ENCODE results near the gene FUNDC1. TPM values are rescaled to one million over a fixed set of nuclear protein-coding genes. Genes with fewer than 3 reads are reported as not detected.

FUNDC1 gene
- total and polyA plus RNA-seq, 2 of the 4 experiments (the other 2 are of a cell fraction), result 8.6 to 13.1 TPM

- no peak overlapping the region for H3K14ac ChIP-seq (replicated peaks; ENCODE audit: low read depth, low read length)
- H3K23ac ChIP-seq (ENCODE audit: low read depth, low read length), result no peak overlapping the region
- no peak overlapping the region for H4K8ac ChIP-seq (ENCODE audit: low read depth in 2 of 2, low read length in 2 of 2)
- in situ Hi-C loops (cut with MboI; ENCODE audit: low sequenced_read_pairs), result no loop called here
- H4K20me1 ChIP-seq (ENCODE audit: insufficient read depth, low read length), result no peaks in the 10 kb centered on the region
- H2BK120ac ChIP-seq (ENCODE audit: low read depth, low read length), result no peak overlapping the region
- TF ChIP-seq RAD21 (IDR thresholded peaks at IDR 0.05; ENCODE audit: low read length), result no peak
- no peak for TF ChIP-seq FOS (IDR thresholded peaks at IDR 0.05; ENCODE audit: low read depth, low read length)
- no peak for TF ChIP-seq MAFK (IDR thresholded peaks at IDR 0.05; ENCODE audit: low read depth, low read length)
- no peak for TF ChIP-seq ELK1 (IDR thresholded peaks at IDR 0.05; ENCODE audit: borderline replicate concordance, low read depth, low read length)
- TF ChIP-seq, protein P1, sequence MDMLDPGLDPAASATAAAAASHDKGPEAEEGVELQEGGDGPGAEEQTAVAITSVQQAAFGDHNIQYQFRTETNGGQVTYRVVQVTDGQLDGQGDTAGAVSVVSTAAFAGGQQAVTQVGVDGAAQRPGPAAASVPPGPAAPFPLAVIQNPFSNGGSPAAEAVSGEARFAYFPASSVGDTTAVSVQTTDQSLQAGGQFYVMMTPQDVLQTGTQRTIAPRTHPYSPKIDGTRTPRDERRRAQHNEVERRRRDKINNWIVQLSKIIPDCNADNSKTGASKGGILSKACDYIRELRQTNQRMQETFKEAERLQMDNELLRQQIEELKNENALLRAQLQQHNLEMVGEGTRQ (IDR thresholded peaks at IDR 0.05; ENCODE audit: low read depth, low read length), result no peak
- no peak for TF ChIP-seq CEBPB (IDR thresholded peaks at IDR 0.05; ENCODE audit: low read depth, low read length)
- TF ChIP-seq RCOR1 (IDR thresholded peaks at IDR 0.05; ENCODE audit: insufficient replicate concordance, low read length), result no peak
- TF ChIP-seq MXI1 (IDR thresholded peaks at IDR 0.05; ENCODE audit: borderline replicate concordance, low read depth, low read length), result no peak
- TF ChIP-seq MAZ (IDR thresholded peaks at IDR 0.05; ENCODE audit: borderline replicate concordance, low read depth, low read length), result no peak
- TF ChIP-seq BHLHE40 (IDR thresholded peaks at IDR 0.05; ENCODE audit: low read depth, low read length), result no peak
- no peak for TF ChIP-seq CTCF (conservative IDR thresholded peaks at IDR 0.05; ENCODE audit: low read depth, low read length)
- TF ChIP-seq SMC3 (IDR thresholded peaks at IDR 0.05; ENCODE audit: low read depth, low read length), result no peak
- no peak for TF ChIP-seq RFX5 (IDR thresholded peaks at IDR 0.05; ENCODE audit: low read depth, low read length)
- TF ChIP-seq POLR2A (IDR thresholded peaks at IDR 0.05; ENCODE audit: low read depth, low read length), result no peak
- H2AK9ac ChIP-seq (replicated peaks; ENCODE audit: low read depth, low read length, poor library complexity), result no peak overlapping the region
- H3K4me1 ChIP-seq (ENCODE audit: control insufficient read depth, insufficient read depth, low read length), result no peaks in the 10 kb centered on the region
- H3K4me2 ChIP-seq (ENCODE audit: low read depth, low read length), result no peak overlapping the region
- no peak overlapping the region for H4K5ac ChIP-seq (ENCODE audit: low read depth, low read length)
- no peak overlapping the region for H3K4me3 ChIP-seq (ENCODE audit: insufficient read depth, low read depth, low read length)
- ChIA-PET CTCF (no interaction called here), POLR2A (ENCODE audit: unreplicated experiment) (no interaction called here)
- H3K56ac ChIP-seq (ENCODE audit: extremely low read depth, insufficient read depth, low read length), result no peak overlapping the region
- intact Hi-C loops (cut with micrococcal nuclease), result no loop called here
- no peaks in the 10 kb centered on the region for H3K79me1 ChIP-seq (ENCODE audit: low read depth in 1 of 2, low read length in 2 of 2)
- no peak overlapping the region for H2AFZ ChIP-seq (replicated peaks; ENCODE audit: low read length, poor library complexity)
- H3K9me3 ChIP-seq (ENCODE audit: control insufficient read depth, insufficient read depth, low read length), result peaks cover 5% of the 10 kb centered on the region
- no peaks in the 10 kb centered on the region for H3K27me3 ChIP-seq (ENCODE audit: control insufficient read depth, insufficient read depth, low read length)
- no peak overlapping the region for H4K91ac ChIP-seq (ENCODE audit: insufficient read depth, low read depth, low read length)
- no TSS peak for BruUV-seq (replicated peaks)
- DNase-seq (no peak), ATAC-seq (ENCODE audit: low read depth) (no peak)
- dilution Hi-C loops (cut with HindIII; ENCODE audit: low sequenced_read_pairs, unreplicated experiment), result no loop called here
- no peaks in the 10 kb centered on the region for H3K36me3 ChIP-seq (ENCODE audit: control insufficient read depth, insufficient read depth, low read length)
- WGBS, 2 experiments (ENCODE audit: extremely low coverage in 2 of 2, insufficient read length in 1 of 2), result 83% methylated on average over 2 of the region's 4 CpGs; no CpG with 5 or more reads in 1 of the 2 experiments
- H3K27ac ChIP-seq (ENCODE audit: insufficient read depth, low read length), result no peak overlapping the region
- no peak overlapping the region for H3K9ac ChIP-seq (ENCODE audit: low read depth, low read length)
- H2AK5ac ChIP-seq (ENCODE audit: low read depth, low read length), result no peak overlapping the region
- H3K4ac ChIP-seq (ENCODE audit: low read depth, low read length), result no peak overlapping the region
- H2BK5ac ChIP-seq (ENCODE audit: low read depth, low read length, poor library complexity, severe bottlenecking), result no peak overlapping the region
- no peaks in the 10 kb centered on the region for H3K9me1 ChIP-seq (ENCODE audit: insufficient read depth, low read length)
- no peak overlapping the region for H3K18ac ChIP-seq (ENCODE audit: low read depth, low read length)
- no peak overlapping the region for H2BK15ac ChIP-seq (ENCODE audit: low read depth, low read length)
- no peak overlapping the region for H2BK20ac ChIP-seq (ENCODE audit: low read depth, low read length)
Observed at GRCh38 chrX:44572340-44572938, 29.8 kb upstream of the FUNDC1 start.
